Erythroblast (primary cell): ENCODE data around the gene ZFHX3.

ENCODE experiments used
- GATA1 ChIP-seq: IDR thresholded peaks from 2 replicates; pipeline ENCODE4 v1.6.1; 2011; ENCODE audit warnings: low read depth, mild to moderate bottlenecking, control low read depth, low read length, moderate library complexity
- POLR2A ChIP-seq: IDR thresholded peaks from 2 replicates; pipeline ENCODE4 v1.6.1; 2011; ENCODE audit warnings: mild to moderate bottlenecking, low read length

DNA sequence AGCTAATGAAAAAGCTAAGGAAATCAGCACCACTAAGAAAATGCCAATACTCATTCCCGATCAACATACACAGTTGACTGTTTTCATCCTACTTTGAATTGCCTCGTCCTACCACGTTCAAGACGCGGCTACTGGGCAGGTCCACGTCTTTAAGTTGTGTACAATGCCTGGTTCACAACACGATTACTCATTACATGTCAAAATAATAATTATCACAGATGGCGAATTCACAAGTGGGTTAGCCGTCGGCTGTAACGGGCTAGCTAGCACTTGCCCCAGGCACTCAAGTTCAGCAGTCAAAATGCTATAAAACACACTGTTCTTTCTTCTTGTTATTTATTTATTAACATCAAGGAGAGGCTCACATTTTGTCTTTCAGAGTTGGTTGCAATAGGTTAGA is 124.2 kb downstream of the ZFHX3 start:
- TF ChIP-seq POLR2A: no peak
- TF ChIP-seq GATA1: no peak
